Liver (tissue), 2 donors: ENCODE results near the gene TRIM46.

Source experiments
- REST ChIP-seq: IDR thresholded peaks from 2 replicates; pipeline ENCODE4 v1.6.1; 2016; ENCODE audit warnings: antibody characterized with exemption, mild to moderate bottlenecking
- TF ChIP-seq, protein P1 (sequence below): fragments of 150-350 bp; IDR thresholded peaks from 2 replicates; pipeline ENCODE4 v1.5.1; 2017; ENCODE audit warnings: improper control_type of control experiment, low read depth, low read length; ENCODE audit not compliant: missing input control
- donor health status: healthy.

DNA sequence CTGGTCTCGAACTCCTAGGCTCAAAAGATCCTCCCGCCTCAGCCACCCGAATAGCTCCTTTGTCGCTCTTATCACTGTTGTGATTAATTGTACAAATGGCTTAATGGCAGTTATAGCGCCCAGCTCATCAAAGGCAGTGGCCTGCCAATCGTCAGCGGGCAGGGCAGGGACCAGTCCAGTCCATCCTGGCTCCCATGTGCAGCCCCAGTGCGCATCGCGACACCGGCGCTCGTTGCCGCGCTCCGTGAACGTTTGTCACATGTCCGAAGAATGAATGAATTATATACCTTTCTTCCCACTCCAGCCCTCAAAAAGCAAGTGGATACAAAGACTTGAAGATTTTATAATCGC is 53.2 kb downstream of the TRIM46 start:
- TF ChIP-seq, protein P1, sequence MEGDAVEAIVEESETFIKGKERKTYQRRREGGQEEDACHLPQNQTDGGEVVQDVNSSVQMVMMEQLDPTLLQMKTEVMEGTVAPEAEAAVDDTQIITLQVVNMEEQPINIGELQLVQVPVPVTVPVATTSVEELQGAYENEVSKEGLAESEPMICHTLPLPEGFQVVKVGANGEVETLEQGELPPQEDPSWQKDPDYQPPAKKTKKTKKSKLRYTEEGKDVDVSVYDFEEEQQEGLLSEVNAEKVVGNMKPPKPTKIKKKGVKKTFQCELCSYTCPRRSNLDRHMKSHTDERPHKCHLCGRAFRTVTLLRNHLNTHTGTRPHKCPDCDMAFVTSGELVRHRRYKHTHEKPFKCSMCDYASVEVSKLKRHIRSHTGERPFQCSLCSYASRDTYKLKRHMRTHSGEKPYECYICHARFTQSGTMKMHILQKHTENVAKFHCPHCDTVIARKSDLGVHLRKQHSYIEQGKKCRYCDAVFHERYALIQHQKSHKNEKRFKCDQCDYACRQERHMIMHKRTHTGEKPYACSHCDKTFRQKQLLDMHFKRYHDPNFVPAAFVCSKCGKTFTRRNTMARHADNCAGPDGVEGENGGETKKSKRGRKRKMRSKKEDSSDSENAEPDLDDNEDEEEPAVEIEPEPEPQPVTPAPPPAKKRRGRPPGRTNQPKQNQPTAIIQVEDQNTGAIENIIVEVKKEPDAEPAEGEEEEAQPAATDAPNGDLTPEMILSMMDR = no peak
- TF ChIP-seq REST = no peak
